Lower lobe of right lung (tissue), 2 donors: ENCODE measurements around the gene TAF11L6. TPM values are rescaled to one million over a fixed set of nuclear protein-coding genes. Genes with fewer than 3 reads are reported as not detected.
"Not testable (repeated sequence)": the region's sequence is repeated elsewhere in the genome, so short reads cannot be mapped to it uniquely, and the experiment has no call there.

Experiments used
- ATAC-seq, 2 donors: fragments of 200-7000 bp; cut with Tn5 transposase; one replicate each; pipeline ENCODE4 v1.9.1; 2020 to 2022; ENCODE audit warnings: mild to moderate bottlenecking in 2 of 2, moderate library complexity in 2 of 2
- DNase-seq: peaks from one replicate; pipeline ENCODE4 v3.0.0-alpha.2; 2020
- H3K27ac ChIP-seq: fragments of 200-600 bp; one replicate; pipeline ENCODE4 v1.8.0; 2022
- H3K27me3 ChIP-seq: fragments of 200-600 bp; one replicate; pipeline ENCODE4 v1.8.0; 2022; ENCODE audit warnings: low read depth
- H3K36me3 ChIP-seq: fragments of 200-600 bp; one replicate; pipeline ENCODE4 v1.8.0; 2022; ENCODE audit warnings: mild to moderate bottlenecking
- H3K4me1 ChIP-seq: fragments of 200-600 bp; one replicate; pipeline ENCODE4 v1.8.0; 2022
- H3K4me3 ChIP-seq: fragments of 200-600 bp; one replicate; pipeline ENCODE4 v1.8.0; 2022; ENCODE audit warnings: mild to moderate bottlenecking
- H3K9me3 ChIP-seq: fragments of 200-600 bp; one replicate; pipeline ENCODE4 v1.8.0; 2022
- CTCF ChIP-seq: fragments of 200-600 bp; IDR thresholded peaks from one replicate; pipeline ENCODE4 v1.8.0; 2022; ENCODE audit warnings: antibody characterized with exemption, mild to moderate bottlenecking
- intact Hi-C: fragments of 100-400 bp; cut with DNase I; formaldehyde crosslinking; loops from one replicate; pipeline ENCODE4 v1.11.0; 2022
- long read RNA-seq: library from polyadenylated mRNA; unstranded; transcript quantifications from one replicate; pipeline ENCODE4 v2.0.0, GENCODE V29; 2021
- total RNA-seq: library from RNA; stranded (reverse); fragmentation: NEBNext Ultra II Directional; extraction: Animal tissue kit (Norgen Biotek cat#: 25700); gene quantifications from one replicate; pipeline ENCODE4 v1.2.1, GENCODE V29; 2021
- donor health status: DM: no; HTN: yes; CAD: no; lungs with severe emphysema.

TAF11L6 gene
- not detected for total RNA-seq
- long read RNA-seq: 0 reads

GRCh38 chr5:17528369-17528768 is at the start of gene TAF11L6:
Gene TAF11L6 (plus strand): TSS chr5:17528669.
- intact Hi-C loops, H3K4me1 ChIP-seq, H3K27ac ChIP-seq, ATAC-seq, H3K27me3 ChIP-seq, DNase-seq, H3K4me3 ChIP-seq, H3K9me3 ChIP-seq, H3K36me3 ChIP-seq: not testable (repeated sequence)

DNA sequence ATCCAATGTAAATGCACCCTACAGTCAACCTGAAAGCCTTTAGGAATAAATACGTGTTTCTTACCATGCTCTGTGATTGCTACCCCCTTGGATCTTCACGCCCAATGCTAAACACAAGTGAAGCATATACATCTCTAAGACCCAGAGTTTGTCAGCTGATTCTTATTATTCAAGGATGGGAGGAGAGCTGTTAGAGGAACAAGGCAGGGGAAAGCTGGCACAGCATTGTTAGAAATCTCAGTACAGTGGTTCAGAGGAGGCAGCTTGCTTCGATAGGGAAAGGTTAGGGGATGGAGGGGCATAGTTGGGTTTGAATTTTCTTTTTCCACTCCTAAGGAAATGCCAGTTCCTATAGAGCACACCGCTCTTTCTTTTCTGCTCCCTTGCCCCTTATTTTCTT is 47.1 kb upstream of the TAF11L6 start:
- Histone ChIP-seq H3K9me3 (no peaks in the 10 kb centered on the region), H3K27ac (no peak overlapping the region), H3K27me3 (no peaks in the 10 kb centered on the region), H3K4me3 (no peak overlapping the region), H3K36me3 (no peaks in the 10 kb centered on the region), H3K4me1 (no peaks in the 10 kb centered on the region)
- ATAC-seq (no peak), DNase-seq (no peak)
- intact Hi-C loops: no loop called here
- TF ChIP-seq CTCF: no peak

DNA sequence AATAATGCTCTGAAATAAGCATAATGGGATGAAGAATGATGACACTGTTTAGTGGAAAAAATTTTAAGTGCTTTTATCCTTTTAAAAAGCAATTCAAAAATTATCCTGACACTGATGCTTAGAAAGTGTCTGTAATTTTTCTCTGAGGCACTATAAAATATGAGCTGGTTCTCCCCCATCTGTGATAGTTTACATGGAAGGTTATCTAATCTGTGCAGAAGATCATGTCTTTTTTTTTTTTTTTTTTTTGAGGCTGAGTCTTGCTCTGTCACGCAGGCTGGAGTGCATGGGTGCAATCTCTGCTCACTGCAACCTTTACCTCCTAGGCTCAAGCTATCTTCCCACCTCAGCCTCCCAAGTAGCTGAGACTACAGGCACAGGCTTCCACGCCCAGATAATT is 45.7 kb upstream of the TAF11L6 start:
- Histone ChIP-seq H3K27me3 (no peaks in the 10 kb centered on the region), H3K4me1 (no peaks in the 10 kb centered on the region), H3K27ac (no peak overlapping the region), H3K9me3 (no peaks in the 10 kb centered on the region), H3K4me3 (no peak overlapping the region), H3K36me3 (no peaks in the 10 kb centered on the region)
- no peak for ATAC-seq
- intact Hi-C loops: no loop called here
- no peak for TF ChIP-seq CTCF
- DNase-seq: no peak

DNA sequence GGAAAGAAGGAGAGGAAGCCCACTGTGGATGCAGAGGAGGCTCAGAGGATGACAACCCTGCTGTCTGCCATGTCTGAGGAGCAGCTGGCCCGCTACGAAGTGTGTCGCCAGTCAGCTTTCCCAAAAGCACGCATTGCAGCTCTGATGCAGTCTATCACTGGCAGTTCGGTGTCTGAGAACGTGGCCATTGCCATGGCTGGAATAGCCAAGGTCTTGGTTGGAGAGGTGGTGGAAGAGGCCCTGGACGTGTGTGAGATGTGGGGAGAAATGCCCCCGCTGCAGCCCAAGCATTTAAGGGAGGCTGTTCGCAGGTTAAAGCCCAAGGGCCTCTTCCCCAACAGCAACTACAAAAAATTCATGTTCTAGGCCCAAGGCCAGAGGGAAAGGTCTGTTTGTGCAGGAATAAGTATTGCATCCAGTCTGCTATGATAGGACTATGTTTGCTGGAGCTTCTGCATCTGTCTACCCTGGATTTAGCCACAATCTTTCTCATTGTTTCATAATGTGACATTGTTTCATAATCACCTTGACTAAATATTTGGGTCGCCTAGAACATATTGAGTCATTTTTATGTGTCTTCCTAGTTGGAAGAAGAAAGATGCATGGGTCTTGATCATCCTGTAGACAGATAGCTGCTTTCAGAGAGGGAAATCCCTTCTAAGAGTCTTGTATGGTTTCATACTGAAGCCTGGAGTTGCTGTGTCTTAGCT is 41.9 kb upstream of the TAF11L6 start:
- DNase-seq, ATAC-seq, intact Hi-C loops, H3K36me3 ChIP-seq, H3K27me3 ChIP-seq, H3K4me1 ChIP-seq, H3K27ac ChIP-seq, H3K4me3 ChIP-seq, H3K9me3 ChIP-seq: not testable (repeated sequence)

DNA sequence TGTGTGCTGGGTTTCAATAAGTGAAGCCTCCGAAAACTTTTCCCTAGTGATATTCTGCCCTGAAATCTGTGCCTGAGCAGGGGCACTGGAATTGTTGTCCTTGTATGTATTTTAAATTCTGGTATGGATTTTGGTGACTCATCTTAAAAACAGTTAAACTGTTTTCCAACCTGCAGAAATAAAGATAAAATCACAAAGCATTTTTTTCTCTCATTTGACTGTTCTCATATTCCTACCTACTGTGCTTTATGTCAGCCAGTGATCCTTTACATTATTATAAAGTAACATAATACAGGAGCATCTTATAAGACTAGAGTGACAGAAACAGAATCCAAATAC is 41.3 kb upstream of the TAF11L6 start:
- no peaks in the 10 kb centered on the region for H3K9me3 ChIP-seq
- no peaks in the 10 kb centered on the region for H3K36me3 ChIP-seq
- ATAC-seq (no peak), DNase-seq (no peak)
- TF ChIP-seq CTCF: no peak
- no peak overlapping the region for H3K27ac ChIP-seq
- intact Hi-C loops: no loop called here
- no peaks in the 10 kb centered on the region for H3K27me3 ChIP-seq
- no peaks in the 10 kb centered on the region for H3K4me1 ChIP-seq
- no peak overlapping the region for H3K4me3 ChIP-seq

DNA sequence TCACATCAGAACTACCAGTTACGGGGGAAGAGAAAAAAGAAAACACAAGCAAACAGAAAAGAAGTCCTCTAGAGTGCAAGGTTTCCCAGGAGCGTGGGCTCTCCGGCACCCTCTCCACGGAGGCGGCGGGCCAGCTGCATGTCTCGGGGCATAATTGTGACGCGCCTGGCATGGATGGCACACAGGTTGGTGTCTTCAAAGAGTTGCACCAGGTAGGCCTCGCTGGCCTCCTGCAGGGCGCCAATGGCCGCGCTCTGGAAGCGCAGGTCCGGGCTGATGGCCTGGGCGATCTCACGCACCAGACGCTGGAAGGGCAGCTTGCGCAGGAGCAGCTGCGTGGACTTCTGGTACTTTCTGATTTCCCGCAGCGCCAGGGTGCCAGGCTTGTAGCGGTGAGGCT is 37.2 kb upstream of the TAF11L6 start:
- H3K27me3 ChIP-seq, H3K4me3 ChIP-seq, DNase-seq, H3K27ac ChIP-seq, H3K36me3 ChIP-seq, H3K4me1 ChIP-seq, H3K9me3 ChIP-seq, intact Hi-C loops: not testable (repeated sequence)
- ATAC-seq: peak in 1 of 2 donors; percentile 25

DNA sequence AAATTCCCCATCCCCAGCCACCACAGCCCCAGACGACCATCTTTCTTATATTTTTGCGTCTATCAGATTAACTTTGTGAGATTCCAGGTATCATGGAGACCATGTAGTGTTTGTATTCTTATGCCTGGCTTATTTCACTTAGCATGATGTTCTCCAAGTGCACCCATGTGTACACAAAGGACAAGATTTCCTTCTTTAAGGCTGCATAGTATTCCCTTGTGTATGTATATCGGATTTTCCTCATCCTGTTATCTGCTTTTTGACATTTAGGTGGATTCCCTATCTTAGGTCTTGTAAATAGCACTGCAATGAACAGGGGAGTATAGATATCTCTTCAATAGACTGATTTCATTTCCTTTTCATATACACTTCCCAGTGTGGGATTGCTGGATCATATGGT is 35.7 kb upstream of the TAF11L6 start:
- Histone ChIP-seq H3K4me3 (no peak overlapping the region), H3K9me3 (no peaks in the 10 kb centered on the region), H3K27ac (no peak overlapping the region), H3K27me3 (no peaks in the 10 kb centered on the region), H3K4me1 (no peaks in the 10 kb centered on the region), H3K36me3 (no peaks in the 10 kb centered on the region)
- ATAC-seq (no peak), DNase-seq (no peak)
- TF ChIP-seq CTCF: no peak
- intact Hi-C loops: no loop called here
